HG03108 (cell line): ENCODE measurements around the gene COBL.

Source experiments
- ATAC-seq: cut with Tn5 transposase; IDR thresholded peaks from one replicate; pipeline ENCODE4 v1.9.1; 2021; ENCODE audit warnings: moderate library complexity; ENCODE audit not compliant: unreplicated experiment

The COBL gene

GRCh38 chr7:51062222-51062987, 254.2 kb downstream of the COBL start:
- ATAC-seq = no peak

DNA sequence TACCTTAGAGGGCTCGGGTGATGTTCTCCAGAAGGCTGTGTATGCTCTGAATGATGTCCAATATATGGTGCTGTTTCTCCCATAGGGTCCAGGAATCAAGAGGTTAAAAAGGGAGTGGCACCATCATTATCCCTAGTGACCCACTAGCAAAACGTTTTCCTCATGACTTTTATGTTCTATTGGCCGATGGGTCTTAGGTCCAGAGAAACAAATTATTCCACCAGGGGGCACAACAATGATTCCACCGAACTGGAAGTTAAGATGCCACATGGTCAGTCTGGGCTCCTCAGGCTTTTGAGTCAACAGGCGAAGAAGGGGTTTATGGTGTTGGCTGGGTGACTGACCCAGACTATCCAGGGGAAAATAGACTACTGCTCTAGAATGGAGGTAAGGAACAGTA, 256.1 kb downstream of the COBL start:
- ATAC-seq = no peak

- ATAC-seq = no peak
These were observed 257.0 kb downstream of the COBL start for GRCh38 chr7:51059504-51060142.

DNA sequence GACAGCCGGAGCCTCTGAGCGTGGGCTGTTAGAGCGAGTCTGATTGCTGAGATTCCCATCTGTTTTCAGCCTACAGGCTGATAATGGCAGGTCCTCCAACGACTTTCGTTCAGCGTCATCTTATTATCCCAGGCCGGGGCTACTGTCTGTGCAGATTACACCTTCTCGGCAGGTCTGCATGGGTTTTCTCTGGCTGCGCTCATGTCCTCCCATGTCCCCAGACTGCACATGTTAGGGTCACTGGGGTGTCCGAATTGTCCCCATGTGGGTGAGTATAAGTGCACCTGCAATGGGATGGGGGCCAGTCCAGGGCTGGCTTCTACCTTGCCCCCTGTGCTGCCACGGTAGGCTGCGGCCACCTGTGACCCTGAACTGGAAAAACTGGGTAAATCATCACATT, 257.8 kb downstream of the COBL start:
- ATAC-seq = no peak

DNA sequence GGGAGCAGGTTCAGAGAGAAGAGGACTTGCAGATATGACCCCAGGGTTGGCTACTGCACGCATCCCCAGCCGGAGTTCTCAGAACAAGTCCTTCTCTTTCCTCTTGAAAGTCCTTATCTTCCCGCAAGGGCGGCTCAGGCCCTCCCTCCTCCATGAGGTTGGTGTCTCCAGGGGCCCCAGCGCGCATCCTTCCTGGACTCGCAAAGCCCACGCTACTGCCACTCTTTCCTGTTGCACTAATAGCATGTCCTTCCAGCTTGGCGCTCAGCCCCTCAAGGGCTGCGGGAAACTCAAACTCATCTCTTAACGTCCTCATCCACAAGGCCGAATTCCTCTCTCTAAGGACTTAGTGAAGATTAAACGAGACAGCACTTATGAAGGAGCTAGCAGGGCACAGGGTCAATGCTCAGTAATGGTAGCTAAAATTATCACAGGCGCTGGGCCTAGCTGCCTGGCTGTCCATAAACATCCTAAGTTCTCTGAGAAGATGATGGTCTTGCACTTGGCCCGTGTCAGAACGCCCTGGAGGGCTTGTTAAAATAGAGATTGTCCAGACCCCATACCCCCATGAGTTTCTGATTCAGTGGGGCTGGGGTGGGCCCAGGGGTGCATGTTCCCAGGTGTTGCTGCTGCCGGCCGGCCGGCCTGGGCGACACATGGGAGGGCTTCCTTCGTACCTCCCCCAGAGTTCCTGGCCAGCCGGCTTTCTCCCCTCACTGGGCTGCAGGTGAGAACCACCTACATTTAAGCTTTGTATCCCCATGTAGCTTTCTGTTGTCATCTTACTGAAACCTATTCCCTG, 261.4 kb downstream of the COBL start:
- ATAC-seq = no peak

DNA sequence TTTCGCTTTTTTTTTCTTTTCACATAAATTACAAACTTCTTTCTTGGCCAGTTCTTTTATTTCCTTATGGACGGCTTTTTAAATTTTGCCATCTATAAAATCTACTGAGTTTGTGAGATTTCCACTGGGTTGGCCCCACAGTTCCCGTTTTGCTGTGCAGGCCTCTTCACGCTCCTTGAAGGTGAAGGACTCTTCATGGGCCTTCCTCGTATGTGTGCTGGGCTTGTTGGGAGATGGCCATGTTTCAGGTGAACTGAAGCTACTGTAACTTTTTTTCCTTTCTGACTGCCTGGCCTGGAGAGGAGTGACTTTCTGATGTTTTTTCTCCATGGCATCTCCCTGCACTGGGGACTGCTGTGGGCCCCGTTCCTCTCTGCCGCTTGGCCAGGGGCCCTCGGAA, 262.4 kb downstream of the COBL start:
- no peak for ATAC-seq

GRCh38 chr7:51053160-51053925, 263.3 kb downstream of the COBL start:
- no peak for ATAC-seq

GRCh38 chr7:51046482-51046881, 270.1 kb downstream of the COBL start:
- no peak for ATAC-seq

DNA sequence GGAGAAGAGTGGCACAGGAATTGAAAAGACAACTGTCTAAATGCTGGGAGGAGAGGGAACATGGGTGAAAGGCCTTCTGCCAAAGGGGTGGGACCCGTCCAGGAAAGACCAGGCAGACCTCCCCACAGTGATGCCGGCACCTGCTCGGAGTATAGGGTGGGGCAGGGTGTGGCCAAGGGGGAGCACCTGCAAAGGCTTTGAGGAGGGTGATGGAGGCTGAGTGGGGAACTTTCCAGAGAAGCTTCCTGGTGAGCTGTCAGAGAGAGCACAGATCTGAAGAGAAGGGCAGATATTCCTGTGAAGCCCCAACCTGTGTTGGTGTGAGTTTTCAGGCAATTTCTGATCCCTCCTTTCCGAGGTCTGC, 270.5 kb downstream of the COBL start:
- ATAC-seq = no peak

DNA sequence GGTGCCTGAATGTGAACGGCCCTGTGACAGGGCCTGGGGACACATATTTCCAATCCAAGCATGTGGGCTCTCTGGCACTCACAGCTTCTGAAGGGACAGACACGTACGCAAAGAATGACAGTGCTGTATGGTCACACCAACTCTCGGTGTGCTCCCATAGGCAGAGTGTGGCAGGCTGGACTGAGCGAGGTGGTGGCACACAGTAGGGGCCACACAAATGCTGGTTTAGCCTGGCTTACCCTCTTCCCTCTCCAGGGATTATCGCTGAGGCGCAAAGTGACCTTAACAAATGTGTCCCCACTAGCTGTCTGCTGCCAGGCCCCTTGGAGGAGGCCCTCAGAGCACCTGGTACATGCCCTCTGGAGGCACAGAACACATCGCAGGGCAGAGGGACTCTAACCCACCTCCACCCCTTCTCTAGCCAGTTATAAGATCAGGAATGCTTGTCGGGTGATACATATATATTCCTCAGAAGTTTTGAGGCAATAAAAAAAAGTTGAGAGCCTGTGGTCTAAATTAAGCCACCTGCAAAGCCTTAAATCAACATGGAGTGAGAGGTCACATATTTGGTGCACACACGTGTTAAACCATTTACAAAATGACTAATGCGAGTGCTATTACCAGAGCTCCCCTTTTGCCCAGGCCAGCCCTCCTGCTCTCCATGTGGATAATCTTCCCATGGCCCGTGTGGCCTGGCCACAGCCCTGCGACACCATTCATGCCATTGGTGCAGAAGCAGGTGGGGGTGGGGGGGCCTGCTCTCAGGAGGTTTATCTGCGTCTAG, 271.1 kb downstream of the COBL start:
- ATAC-seq = no peak

DNA sequence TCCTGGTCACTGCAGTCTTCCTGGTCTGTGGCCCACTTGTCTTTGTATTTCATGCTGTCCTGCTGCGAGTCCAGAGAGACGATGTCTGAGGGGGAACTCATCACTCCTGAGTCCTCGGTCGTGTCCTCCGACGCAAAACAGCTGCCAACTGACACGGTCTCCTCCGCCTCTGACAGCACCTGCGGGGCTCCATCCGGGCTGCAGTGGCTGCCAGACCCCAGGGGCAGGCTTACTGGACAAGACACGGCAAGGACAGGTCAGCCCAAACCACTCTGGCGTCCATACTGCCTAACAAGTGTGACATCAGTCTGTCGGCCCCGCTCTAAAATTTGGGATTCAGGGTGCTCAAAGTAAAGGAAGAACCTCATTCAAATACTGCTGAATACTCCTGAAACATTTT, 273.1 kb downstream of the COBL start:
- no peak for ATAC-seq

GRCh38 chr7:51040787-51041186, 275.8 kb downstream of the COBL start:
- no peak for ATAC-seq

- ATAC-seq = no peak
These were observed 278.0 kb downstream of the COBL start for GRCh38 chr7:51038573-51038972.

- no peak for ATAC-seq
These were observed 280.9 kb downstream of the COBL start for GRCh38 chr7:51035716-51036115.

DNA sequence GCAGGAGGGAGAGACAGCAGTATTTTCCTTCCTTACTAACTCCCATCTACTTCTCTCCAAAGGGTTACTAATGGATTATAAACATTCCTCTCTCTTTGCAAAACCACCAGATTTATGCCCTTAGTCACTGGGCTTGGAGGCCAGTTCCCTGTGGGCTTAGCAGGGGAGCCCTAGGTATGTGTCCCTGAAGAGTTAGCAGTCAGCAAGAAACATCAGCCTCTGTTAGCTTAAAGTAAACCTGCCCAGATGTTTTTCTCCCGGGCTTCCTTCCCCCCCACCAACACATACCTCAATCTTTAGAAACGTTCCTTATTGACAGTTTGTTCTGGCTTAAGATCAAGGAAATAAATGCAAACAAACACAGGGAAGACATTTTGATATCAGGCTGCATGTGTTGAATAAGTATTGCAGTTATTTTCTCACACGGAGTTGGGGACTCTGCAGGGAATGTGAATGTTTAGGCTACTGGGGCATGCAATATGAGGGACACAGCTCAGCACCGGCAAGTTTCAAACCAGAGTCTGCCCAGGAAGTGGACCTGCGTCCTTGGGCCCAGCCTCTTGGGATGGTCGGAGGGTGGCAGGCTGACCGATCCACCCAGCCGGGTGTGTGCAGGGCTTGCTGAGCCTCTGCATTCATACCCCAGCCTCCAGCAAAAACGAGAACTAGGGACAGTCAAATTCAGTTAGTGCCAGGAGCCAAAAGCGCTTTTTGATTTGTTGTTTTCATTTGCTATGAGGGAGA, 281.9 kb downstream of the COBL start:
- no peak for ATAC-seq

GRCh38 chr7:51033727-51034520, 282.7 kb downstream of the COBL start:
- ATAC-seq = no peak

DNA sequence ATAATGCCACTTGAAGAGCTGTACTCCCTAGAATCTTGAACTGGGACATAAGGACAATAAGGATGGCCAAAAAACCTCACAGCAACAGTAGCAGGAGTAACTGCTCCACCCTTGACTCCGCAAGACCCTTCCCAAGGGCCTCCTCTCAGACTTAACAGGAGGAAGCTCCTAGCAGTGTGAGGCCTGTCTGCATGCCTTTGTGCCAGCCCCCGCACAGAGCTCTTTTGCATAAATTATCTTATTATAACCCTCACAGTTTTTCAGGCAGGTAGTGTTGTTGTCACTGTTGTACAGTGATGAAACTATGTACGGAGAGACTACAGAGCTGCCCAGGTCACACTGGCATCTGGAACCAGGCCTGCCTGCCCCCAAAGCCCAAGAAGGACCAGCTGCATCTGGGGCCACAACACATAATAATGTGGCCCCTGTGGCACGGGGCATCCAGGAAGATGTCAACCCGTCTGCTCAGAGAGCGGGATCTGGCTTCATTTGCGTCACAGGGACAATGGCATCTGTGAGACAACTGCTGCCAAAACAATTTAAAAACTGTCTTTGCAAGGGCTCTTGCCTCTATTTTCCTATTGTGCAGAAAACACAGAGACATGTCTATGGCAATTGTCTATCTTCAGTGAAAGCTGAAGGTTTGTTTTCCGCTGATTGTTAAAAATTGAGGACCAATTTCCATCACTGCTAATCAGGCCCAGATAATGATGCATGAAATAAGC, 284.7 kb downstream of the COBL start:
- no peak for ATAC-seq

GRCh38 chr7:51031216-51031615, 285.4 kb downstream of the COBL start:
- no peak for ATAC-seq
